ENCODE measurements around the gene SAMD4B.
"Not testable (repeated sequence)": the region's sequence is repeated elsewhere in the genome, so short reads cannot be mapped to it uniquely, and the experiment has no call there.

Gene SAMD4B

GRCh38 chr19:39310558-39311311, 31.5 kb upstream of the SAMD4B start:
- no peak for DNase-seq

- no peak for DNase-seq
These were observed 28.0 kb upstream of the SAMD4B start for GRCh38 chr19:39314016-39314728.

GRCh38 chr19:39315933-39316332, 26.3 kb upstream of the SAMD4B start:
- DNase-seq = no peak

- no peak for DNase-seq
These were observed 25.4 kb upstream of the SAMD4B start for GRCh38 chr19:39316627-39317321.

- no peak for DNase-seq
These were observed 24.7 kb upstream of the SAMD4B start for GRCh38 chr19:39317476-39317875.

- no peak for DNase-seq
These were observed 24.1 kb upstream of the SAMD4B start for GRCh38 chr19:39318071-39318470.

- no peak for DNase-seq
These were observed 23.5 kb upstream of the SAMD4B start for GRCh38 chr19:39318690-39319089.

GRCh38 chr19:39319098-39319891, 22.9 kb upstream of the SAMD4B start:
- DNase-seq = no peak

GRCh38 chr19:39319892-39320248, 22.4 kb upstream of the SAMD4B start:
- DNase-seq = no peak

GRCh38 chr19:39321117-39321831, 20.9 kb upstream of the SAMD4B start:
- DNase-seq = no peak

DNA sequence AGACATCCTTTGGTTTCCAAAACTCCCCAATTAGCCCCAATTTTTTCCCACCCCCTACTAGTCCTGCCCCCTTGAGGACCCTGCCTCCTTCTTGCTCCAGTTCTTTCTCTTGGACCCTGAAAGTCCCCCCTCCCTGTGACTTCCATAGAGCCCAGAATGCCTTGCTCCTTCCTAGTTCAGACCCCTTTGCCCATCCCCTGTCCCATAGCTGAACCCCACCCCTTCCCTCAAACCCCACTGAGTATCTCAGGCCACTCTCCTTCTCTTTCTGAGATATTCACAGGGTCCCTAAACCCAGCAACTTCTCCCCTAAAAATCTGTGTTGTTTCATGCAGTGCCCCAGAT, 20.4 kb upstream of the SAMD4B start:
- DNase-seq = no peak

DNA sequence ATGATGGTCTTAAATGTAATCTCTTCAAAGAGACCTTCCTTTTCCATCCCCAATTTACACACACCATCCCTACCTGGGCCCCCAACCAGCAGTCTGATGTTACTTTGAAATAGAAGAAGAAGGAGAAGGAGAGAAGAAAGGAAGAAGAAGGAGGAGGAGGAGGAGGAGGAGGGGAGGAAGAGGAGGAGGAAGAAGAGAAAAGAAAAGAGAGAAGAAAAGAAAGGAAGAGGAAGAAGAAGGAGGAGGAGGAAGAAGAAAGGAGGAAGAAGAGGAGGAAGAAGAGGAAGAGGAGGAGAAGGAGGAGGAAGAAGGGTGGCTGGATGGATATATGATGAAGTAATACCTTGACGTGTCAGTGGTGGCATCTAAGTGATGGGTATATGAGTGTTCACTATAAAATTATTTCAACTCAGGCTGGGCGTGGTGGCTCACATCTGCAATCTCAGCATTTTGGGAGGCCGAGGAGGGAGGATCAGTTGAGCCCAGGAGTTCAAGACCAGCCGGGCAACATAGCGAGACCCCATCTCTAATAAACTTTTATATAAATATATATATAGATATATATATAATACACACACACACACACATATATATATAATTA, 17.9 kb upstream of the SAMD4B start:
- DNase-seq = no peak

- DNase-seq = no peak
These were observed 16.2 kb upstream of the SAMD4B start for GRCh38 chr19:39325778-39326665.

GRCh38 chr19:39327363-39328045, 14.7 kb upstream of the SAMD4B start:
- no peak for DNase-seq

- peak; percentile 48 for DNase-seq
These were observed 14.0 kb upstream of the SAMD4B start for GRCh38 chr19:39328046-39328705.

DNA sequence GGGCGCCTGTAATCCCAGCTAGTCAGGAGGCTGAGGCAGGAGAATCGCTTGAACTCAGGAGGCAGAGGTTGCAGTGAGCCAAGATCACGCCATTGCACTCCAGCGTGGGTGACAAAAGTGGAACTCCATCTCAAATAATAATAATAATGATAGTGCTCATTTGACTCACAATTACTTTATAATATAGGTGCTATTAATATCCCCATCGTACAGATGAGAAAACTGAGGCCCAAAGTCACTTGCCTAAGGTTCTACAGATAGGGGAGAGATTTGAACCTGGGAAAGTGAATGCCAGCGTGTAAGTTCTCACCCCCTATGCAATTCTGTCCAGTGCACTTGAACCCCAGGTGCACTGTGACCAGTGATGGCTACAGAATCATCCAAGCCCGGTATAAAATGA, 12.3 kb upstream of the SAMD4B start:
- no peak for DNase-seq

DNA sequence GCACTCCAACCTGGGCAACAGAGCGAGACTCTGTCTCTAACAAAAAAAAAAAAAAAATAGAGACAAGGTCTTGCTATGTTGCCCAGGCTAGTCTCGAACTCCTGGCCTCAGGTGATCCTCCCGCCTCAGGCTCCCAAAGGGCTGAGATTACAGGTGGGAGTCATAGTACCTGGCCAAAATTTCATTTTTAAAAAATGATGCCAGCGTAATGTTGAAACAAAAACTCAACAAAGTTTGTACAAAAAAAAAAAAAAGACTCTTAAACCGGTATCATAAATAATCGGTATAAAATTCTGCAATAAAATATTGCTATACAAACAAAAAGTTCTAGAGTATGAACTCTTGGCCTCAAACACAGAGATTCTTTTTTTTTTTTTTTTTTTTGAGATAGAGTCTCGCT, 9.9 kb upstream of the SAMD4B start:
- no peak for DNase-seq

DNA sequence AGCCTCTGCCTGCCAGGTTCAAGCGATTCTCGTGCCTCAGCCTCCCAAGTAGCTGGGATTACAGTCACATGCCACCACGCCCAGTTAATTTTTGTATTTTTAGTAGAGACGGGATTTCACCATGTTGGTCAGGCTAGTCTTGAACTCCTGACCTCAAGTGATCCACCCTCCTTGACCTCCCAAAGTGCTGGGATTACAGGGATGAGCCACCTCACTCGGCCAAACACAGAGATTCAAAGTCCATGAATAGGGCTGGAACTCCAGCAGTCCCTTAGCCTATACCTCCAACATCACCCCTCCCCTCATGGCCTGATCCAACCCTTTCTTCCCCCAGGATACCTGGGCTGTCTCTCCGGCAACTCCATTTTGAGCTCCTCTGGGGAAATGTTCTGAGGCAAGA, 9.5 kb upstream of the SAMD4B start:
- not testable (repeated sequence) for DNase-seq

DNA sequence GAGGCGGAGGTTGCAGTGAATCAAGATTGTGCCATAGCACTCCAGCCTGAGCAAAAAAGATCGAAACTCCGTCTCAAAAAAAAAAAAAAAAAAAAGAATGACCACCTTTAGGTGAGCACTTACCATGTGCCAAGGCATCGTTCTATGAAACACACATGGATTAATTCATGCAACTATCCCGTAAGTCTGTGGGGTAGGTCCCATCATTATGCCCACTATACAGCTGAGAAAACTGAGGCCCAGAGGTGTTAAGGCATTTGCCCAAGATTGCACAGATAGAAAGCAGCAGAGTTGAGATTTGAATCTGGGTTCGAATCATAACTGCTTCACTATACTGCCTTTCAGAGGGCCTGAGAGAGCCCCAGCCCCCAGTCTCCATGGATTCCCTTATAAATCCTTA, 8.7 kb upstream of the SAMD4B start:
- DNase-seq = no peak

- DNase-seq = no peak
These were observed 7.7 kb upstream of the SAMD4B start for GRCh38 chr19:39334444-39334976.

All from NK-92 treated with Interleukin-12 subunit alpha and Interleukin-12 subunit beta, amount 100 ng/mL, for 24 hours (cell line).